Thyroid gland (tissue), 4 donors: ENCODE results near the gene DPYD.

ENCODE experiments used
- CTCF ChIP-seq, 6 experiments: fragments of 200-600 bp in 3 of 6; fragments of 450-650 bp in 3 of 6; sonication (generic) in 3 of 6; IDR thresholded peaks; one replicate each; pipeline ENCODE4 v1.5.1; 2016 to 2019; ENCODE audit warnings: antibody characterized with exemption in 6 of 6, mild to moderate bottlenecking in 2 of 6, inconsistent platforms in 1 of 6, moderate library complexity in 1 of 6
- POLR2A ChIP-seq, 2 donors: fragments of 450-650 bp; IDR thresholded peaks; one replicate each; pipeline ENCODE4 v1.6.1; 2017; ENCODE audit warnings: antibody characterized with exemption in 2 of 2, mild to moderate bottlenecking in 2 of 2, moderate library complexity in 1 of 2

DNA sequence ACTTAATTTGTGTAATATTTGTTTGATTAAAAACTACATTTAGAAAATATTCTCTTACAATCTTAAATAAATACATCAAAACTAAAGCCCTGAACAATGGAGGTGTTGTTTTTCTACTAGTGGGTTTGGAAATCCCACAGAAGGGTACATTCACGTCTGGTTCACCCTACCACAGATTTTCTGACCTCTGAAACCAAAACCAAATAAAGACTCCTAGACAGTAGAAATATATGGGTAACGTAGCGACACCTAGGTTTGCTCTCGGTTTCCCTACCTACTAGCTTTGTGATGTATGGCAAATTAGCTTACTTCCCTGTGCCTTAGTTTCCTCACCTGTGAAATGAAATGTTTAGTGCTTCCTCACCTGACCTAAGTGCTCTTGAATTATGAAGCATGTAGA, 312.6 kb downstream of the DPYD start:
- no peak for TF ChIP-seq CTCF (IDR thresholded peaks at IDR 0.05)
- TF ChIP-seq POLR2A (IDR thresholded peaks at IDR 0.05) = no peak
